HG03575 (cell line): Measurements from ENCODE around the gene EYS.
"Not testable (repeated sequence)": the region's sequence is repeated elsewhere in the genome, so short reads cannot be mapped to it uniquely, and the experiment has no call there.

Experiments
- ATAC-seq: cut with Tn5 transposase; IDR thresholded peaks from one replicate; pipeline ENCODE4 v1.9.1; 2021; ENCODE audit not compliant: unreplicated experiment, insufficient number of reproducible peaks, low FRiP score; ENCODE audit errors: extremely low read depth

The EYS gene

GRCh38 chr6:64497634-64498033 lies 1209.4 kb downstream of the EYS start:
- ATAC-seq: no peak

- no peak for ATAC-seq
Measured at GRCh38 chr6:64489763-64490162, 1217.3 kb downstream of the EYS start.

GRCh38 chr6:64486578-64487351 lies 1220.3 kb downstream of the EYS start:
- no peak for ATAC-seq

GRCh38 chr6:64483956-64484499 lies 1223.0 kb downstream of the EYS start:
- ATAC-seq: no peak

GRCh38 chr6:64482631-64483030 lies 1224.4 kb downstream of the EYS start:
- no peak for ATAC-seq

GRCh38 chr6:64479134-64479533 lies 1227.9 kb downstream of the EYS start:
- ATAC-seq: no peak

- no peak for ATAC-seq
Measured at GRCh38 chr6:64477391-64477790, 1229.6 kb downstream of the EYS start.

GRCh38 chr6:64476935-64477334 lies 1230.1 kb downstream of the EYS start:
- no peak for ATAC-seq

GRCh38 chr6:64469405-64469804 lies 1237.6 kb downstream of the EYS start:
- not testable (repeated sequence) for ATAC-seq

- no peak for ATAC-seq
Measured at GRCh38 chr6:64467656-64468055, 1239.4 kb downstream of the EYS start.

- ATAC-seq: no peak
Measured at GRCh38 chr6:64459411-64459944, 1247.5 kb downstream of the EYS start.

GRCh38 chr6:64448101-64448500 lies 1258.9 kb downstream of the EYS start:
- not testable (repeated sequence) for ATAC-seq

GRCh38 chr6:64445038-64445437 lies 1262.0 kb downstream of the EYS start:
- no peak for ATAC-seq

- no peak for ATAC-seq
Measured at GRCh38 chr6:64439274-64439673, 1267.8 kb downstream of the EYS start.

- ATAC-seq: no peak
Measured at GRCh38 chr6:64437996-64438395, 1269.0 kb downstream of the EYS start.

GRCh38 chr6:64429926-64430325 lies 1277.1 kb downstream of the EYS start:
- ATAC-seq: no peak

GRCh38 chr6:64428186-64428585 lies 1278.8 kb downstream of the EYS start:
- ATAC-seq: no peak

- no peak for ATAC-seq
Measured at GRCh38 chr6:64415926-64416325, 1291.1 kb downstream of the EYS start.

GRCh38 chr6:64411226-64411625 lies 1295.8 kb downstream of the EYS start:
- no peak for ATAC-seq

GRCh38 chr6:64409948-64410347 lies 1297.1 kb downstream of the EYS start:
- no peak for ATAC-seq

- ATAC-seq: no peak
Measured at GRCh38 chr6:64404396-64404795, 1302.6 kb downstream of the EYS start.
